Activated CD8-positive, alpha-beta T cell treated with anti-CD3 and anti-CD28 coated beads for 36 hours (primary cell): ENCODE measurements around the gene OR2H2. TPM values are rescaled to one million over a fixed set of nuclear protein-coding genes. Genes with fewer than 3 reads are reported as not detected.

Experiments used
- ATAC-seq: fragments of 200-7000 bp; cut with Tn5 transposase; one replicate; pipeline ENCODE4 v1.10.0; 2021; ENCODE audit warnings: mild to moderate bottlenecking, moderate library complexity
- CTCF ChIA-PET: fragments of 350-600 bp; sonication (Branson Sonifier 250); formaldehyde crosslinking; loops from one replicate; lab custom pipeline; 2021; ENCODE audit warnings: antibody characterized with exemption; lab: Charles Lee
- POLR2A ChIA-PET: fragments of 350-600 bp; sonication (Branson Sonifier 250); formaldehyde crosslinking; loops from one replicate; lab custom pipeline; 2021; ENCODE audit warnings: antibody characterized with exemption; lab: Charles Lee
- DNase-seq: peaks from one replicate; pipeline ENCODE4 v3.0.0-alpha.2; 2020
- H3K27ac Mint-ChIP-seq: one replicate; pipeline ENCODE4 v1.8.0; 2021; ENCODE audit warnings: mild to moderate bottlenecking, mixed read lengths
- H3K27me3 Mint-ChIP-seq: one replicate; pipeline ENCODE4 v1.8.0; 2021; ENCODE audit warnings: mixed read lengths
- H3K36me3 Mint-ChIP-seq: one replicate; pipeline ENCODE4 v1.8.0; 2021; ENCODE audit warnings: low read depth, mixed read lengths
- H3K4me1 Mint-ChIP-seq: one replicate; pipeline ENCODE4 v1.8.0; 2021; ENCODE audit warnings: low read depth, mixed read lengths
- H3K4me3 Mint-ChIP-seq: one replicate; pipeline ENCODE4 v1.8.0; 2021; ENCODE audit warnings: mild to moderate bottlenecking, moderate library complexity, mixed read lengths
- H3K9me3 Mint-ChIP-seq: one replicate; pipeline ENCODE4 v1.8.0; 2021; ENCODE audit warnings: mixed read lengths
- CTCF ChIP-seq: fragments of 200-600 bp; IDR thresholded peaks from one replicate; pipeline ENCODE4 v1.8.0; 2022; ENCODE audit warnings: antibody characterized with exemption, mild to moderate bottlenecking
- intact Hi-C: fragments of 100-400 bp; cut with micrococcal nuclease; formaldehyde crosslinking; loops from one replicate; pipeline ENCODE4 v1.10.0; 2022
- total RNA-seq, 2 experiments: library from RNA; stranded (reverse); gene quantifications; one replicate each; pipeline ENCODE4 v1.2.3, GENCODE V29; 2021

The OR2H2 gene
- total RNA-seq, 2 experiments from 2014 or later = not detected

- CTCF ChIA-PET = no interaction called here
- ATAC-seq (no peak), DNase-seq (no peak)
- Mint-ChIP-seq H3K27me3 (no peaks in the 10 kb centered on the region), H3K4me3 (no peak overlapping the region), H3K9me3 (no peaks in the 10 kb centered on the region), H3K36me3 (peaks cover 2% of the 10 kb centered on the region), H3K27ac (no peak overlapping the region), H3K4me1 (no peaks in the 10 kb centered on the region)
- TF ChIP-seq CTCF = no peak
- intact Hi-C loops = no loop called here
- POLR2A ChIA-PET = no interaction called here
Observed at GRCh38 chr6:29603930-29604329, 19.0 kb downstream of the OR2H2 start.

- ATAC-seq (no peak), DNase-seq (no peak)
- TF ChIP-seq CTCF = no peak
- H3K36me3 Mint-ChIP-seq = peaks cover 2% of the 10 kb centered on the region
- CTCF ChIA-PET = no interaction called here
- no peaks in the 10 kb centered on the region for H3K4me1 Mint-ChIP-seq
- H3K27me3 Mint-ChIP-seq = no peaks in the 10 kb centered on the region
- H3K4me3 Mint-ChIP-seq = no peak overlapping the region
- intact Hi-C loops = no loop called here
- H3K9me3 Mint-ChIP-seq = no peaks in the 10 kb centered on the region
- POLR2A ChIA-PET = no interaction called here
- H3K27ac Mint-ChIP-seq = no peak overlapping the region
Observed at GRCh38 chr6:29608131-29608530, 23.2 kb downstream of the OR2H2 start.

- ATAC-seq (no peak), DNase-seq (no peak)
- TF ChIP-seq CTCF = no peak
- intact Hi-C loops = no loop called here
- Mint-ChIP-seq H3K9me3 (no peaks in the 10 kb centered on the region), H3K4me1 (no peaks in the 10 kb centered on the region), H3K27ac (no peak overlapping the region), H3K27me3 (no peaks in the 10 kb centered on the region), H3K4me3 (no peak overlapping the region), H3K36me3 (peaks cover 4% of the 10 kb centered on the region)
- CTCF ChIA-PET = interaction anchor here (2.4 kb wide), 1 partner anchor 43 kb away, joined by 8 read pairs; no protein-coding TSS in a partner anchor
- POLR2A ChIA-PET = no interaction called here
Observed at GRCh38 chr6:29610540-29610939, 25.6 kb downstream of the OR2H2 start.

- POLR2A ChIA-PET = interaction anchor here (0.6 kb wide), 1 partner anchor 512 kb away, joined by 4 read pairs; no protein-coding TSS in a partner anchor
- no peaks in the 10 kb centered on the region for H3K4me1 Mint-ChIP-seq
- no peak for TF ChIP-seq CTCF
- CTCF ChIA-PET = interaction anchor here (1.3 to 2.4 kb wide), 3 partner anchors 10 to 42 kb away, joined by 3 to 8 read pairs (median 5); no protein-coding TSS in a partner anchor
- intact Hi-C loops = no loop called here
- no peak overlapping the region for H3K27ac Mint-ChIP-seq
- no peak overlapping the region for H3K4me3 Mint-ChIP-seq
- ATAC-seq (no peak), DNase-seq (no peak)
- no peaks in the 10 kb centered on the region for H3K9me3 Mint-ChIP-seq
- no peaks in the 10 kb centered on the region for H3K27me3 Mint-ChIP-seq
- peaks cover 4% of the 10 kb centered on the region for H3K36me3 Mint-ChIP-seq
Observed at GRCh38 chr6:29611426-29611825, 26.5 kb downstream of the OR2H2 start.

GRCh38 chr6:29617782-29618554, 33.0 kb downstream of the OR2H2 start:
- Mint-ChIP-seq H3K27ac (no peak overlapping the region), H3K4me3 (no peak overlapping the region), H3K36me3 (peaks cover 2% of the 10 kb centered on the region), H3K27me3 (no peaks in the 10 kb centered on the region), H3K4me1 (no peaks in the 10 kb centered on the region), H3K9me3 (no peaks in the 10 kb centered on the region)
- TF ChIP-seq CTCF = no peak
- POLR2A ChIA-PET = interaction anchor here (0.7 kb wide), 1 partner anchor 126 kb away, joined by 3 read pairs; no protein-coding TSS in a partner anchor
- peak; percentile 53 for ATAC-seq
- peak; percentile 18 for DNase-seq
- CTCF ChIA-PET = interaction anchor here (1.3 to 3.1 kb wide), 3 partner anchors 13 to 36 kb away, joined by 3 to 9 read pairs (median 5); no protein-coding TSS in a partner anchor
- intact Hi-C loops = no loop called here
